Measurements from ENCODE around the gene FASN. TPM values are rescaled to one million over a fixed set of nuclear protein-coding genes. Genes with fewer than 3 reads are reported as not detected.

The FASN gene
- polyA plus RNA-seq, 1 donor from 2014 or later: 26.4 TPM

DNA sequence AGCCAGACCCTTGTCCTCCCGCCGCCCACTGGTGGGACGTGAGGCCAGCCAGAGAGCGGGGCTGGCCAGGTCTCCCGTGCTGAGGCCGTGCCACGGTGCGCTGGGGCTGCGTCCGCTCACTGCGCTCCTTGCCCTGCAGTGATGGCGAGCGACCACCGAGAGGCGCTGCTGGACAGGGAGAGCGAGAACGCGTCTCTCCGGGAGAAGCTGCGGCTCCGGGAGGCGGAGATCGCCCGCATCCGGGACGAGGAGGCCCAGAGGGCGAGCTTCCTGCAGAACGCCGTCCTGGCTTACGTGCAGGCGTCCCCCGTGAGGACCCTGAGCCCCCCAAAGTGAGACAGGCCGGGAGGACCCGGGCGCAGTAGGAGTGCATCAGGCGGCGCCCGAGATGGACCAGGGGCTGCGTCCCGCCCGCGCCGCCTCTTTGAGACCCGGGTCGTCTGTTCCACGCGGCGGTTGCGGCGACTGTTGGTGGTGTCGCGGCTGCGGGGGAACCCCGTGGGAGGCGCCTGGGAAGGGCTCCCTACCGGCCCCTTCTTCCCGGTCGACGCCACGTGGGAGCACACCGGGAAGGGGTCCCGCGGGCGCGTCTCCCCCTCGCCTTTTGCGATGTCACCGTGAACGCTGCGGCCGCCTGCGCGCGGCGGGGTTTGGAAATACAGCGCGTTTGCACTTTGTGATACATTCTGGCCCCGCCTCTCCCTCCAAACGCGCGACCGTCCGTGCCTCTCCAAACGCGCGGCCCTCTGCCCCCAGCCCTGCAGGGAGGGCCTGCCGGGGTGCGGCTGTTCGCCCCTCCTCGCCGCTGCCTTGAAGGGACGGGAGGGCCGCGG lies 67.3 kb downstream of the FASN start (continued):
- TF ChIP-seq, protein P1, sequence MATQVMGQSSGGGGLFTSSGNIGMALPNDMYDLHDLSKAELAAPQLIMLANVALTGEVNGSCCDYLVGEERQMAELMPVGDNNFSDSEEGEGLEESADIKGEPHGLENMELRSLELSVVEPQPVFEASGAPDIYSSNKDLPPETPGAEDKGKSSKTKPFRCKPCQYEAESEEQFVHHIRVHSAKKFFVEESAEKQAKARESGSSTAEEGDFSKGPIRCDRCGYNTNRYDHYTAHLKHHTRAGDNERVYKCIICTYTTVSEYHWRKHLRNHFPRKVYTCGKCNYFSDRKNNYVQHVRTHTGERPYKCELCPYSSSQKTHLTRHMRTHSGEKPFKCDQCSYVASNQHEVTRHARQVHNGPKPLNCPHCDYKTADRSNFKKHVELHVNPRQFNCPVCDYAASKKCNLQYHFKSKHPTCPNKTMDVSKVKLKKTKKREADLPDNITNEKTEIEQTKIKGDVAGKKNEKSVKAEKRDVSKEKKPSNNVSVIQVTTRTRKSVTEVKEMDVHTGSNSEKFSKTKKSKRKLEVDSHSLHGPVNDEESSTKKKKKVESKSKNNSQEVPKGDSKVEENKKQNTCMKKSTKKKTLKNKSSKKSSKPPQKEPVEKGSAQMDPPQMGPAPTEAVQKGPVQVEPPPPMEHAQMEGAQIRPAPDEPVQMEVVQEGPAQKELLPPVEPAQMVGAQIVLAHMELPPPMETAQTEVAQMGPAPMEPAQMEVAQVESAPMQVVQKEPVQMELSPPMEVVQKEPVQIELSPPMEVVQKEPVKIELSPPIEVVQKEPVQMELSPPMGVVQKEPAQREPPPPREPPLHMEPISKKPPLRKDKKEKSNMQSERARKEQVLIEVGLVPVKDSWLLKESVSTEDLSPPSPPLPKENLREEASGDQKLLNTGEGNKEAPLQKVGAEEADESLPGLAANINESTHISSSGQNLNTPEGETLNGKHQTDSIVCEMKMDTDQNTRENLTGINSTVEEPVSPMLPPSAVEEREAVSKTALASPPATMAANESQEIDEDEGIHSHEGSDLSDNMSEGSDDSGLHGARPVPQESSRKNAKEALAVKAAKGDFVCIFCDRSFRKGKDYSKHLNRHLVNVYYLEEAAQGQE (IDR thresholded peaks at IDR 0.05; ENCODE audit: borderline replicate concordance): no peak
- no peak for TF ChIP-seq EP300 (conservative IDR thresholded peaks at IDR 0.05; ENCODE audit: poor library complexity, severe bottlenecking)
- no peak for TF ChIP-seq TAF1 (IDR thresholded peaks at IDR 0.05; ENCODE audit: low read depth)

DNA sequence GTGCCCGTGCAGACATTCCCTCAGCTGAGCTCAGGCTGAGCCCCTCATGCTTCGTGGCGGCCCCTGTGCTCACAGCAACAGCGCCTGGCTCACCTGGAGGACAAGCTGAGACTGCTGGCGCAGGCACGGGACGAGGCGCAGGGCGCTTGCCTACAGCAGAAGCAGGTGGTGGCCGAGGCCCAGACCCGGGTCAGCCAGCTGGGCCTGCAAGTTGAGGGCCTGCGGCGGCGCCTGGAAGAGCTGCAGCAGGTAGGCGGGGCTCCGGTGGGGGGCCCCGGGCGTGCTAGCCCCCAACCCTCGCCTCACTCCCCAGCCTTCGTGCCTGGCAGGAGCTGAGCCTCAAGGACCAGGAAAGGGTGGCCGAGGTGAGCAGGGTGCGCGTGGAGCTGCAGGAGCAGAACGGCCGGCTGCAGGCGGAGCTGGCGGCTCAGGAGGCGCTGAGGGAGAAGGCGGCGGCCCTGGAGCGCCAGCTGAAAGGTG lies 68.0 kb downstream of the FASN start:
- H4K20me1 ChIP-seq (ENCODE audit: insufficient read depth): no peaks in the 10 kb centered on the region
- H3K9me2 ChIP-seq (ENCODE audit: insufficient read depth, low read length): no peaks in the 10 kb centered on the region
- TF ChIP-seq TAF1 (IDR thresholded peaks at IDR 0.05; ENCODE audit: low read depth) (no peak), EZH2 (IDR thresholded peaks at IDR 0.05; ENCODE audit: borderline replicate concordance, insufficient read depth, low read length, poor library complexity, severe bottlenecking) (no peak), POLR2AphosphoS5 (IDR thresholded peaks at IDR 0.05) (no peak), RAD21 (conservative IDR thresholded peaks at IDR 0.05) (no peak), MXI1 (conservative IDR thresholded peaks at IDR 0.05; ENCODE audit: poor library complexity, severe bottlenecking) (no peak), EP300 (conservative IDR thresholded peaks at IDR 0.05; ENCODE audit: poor library complexity, severe bottlenecking) (no peak), SMC3 (conservative IDR thresholded peaks at IDR 0.05; ENCODE audit: poor library complexity) (no peak)
- TF ChIP-seq, protein P1 (IDR thresholded peaks at IDR 0.05; ENCODE audit: borderline replicate concordance): no peak
- TF ChIP-seq, protein P2, sequence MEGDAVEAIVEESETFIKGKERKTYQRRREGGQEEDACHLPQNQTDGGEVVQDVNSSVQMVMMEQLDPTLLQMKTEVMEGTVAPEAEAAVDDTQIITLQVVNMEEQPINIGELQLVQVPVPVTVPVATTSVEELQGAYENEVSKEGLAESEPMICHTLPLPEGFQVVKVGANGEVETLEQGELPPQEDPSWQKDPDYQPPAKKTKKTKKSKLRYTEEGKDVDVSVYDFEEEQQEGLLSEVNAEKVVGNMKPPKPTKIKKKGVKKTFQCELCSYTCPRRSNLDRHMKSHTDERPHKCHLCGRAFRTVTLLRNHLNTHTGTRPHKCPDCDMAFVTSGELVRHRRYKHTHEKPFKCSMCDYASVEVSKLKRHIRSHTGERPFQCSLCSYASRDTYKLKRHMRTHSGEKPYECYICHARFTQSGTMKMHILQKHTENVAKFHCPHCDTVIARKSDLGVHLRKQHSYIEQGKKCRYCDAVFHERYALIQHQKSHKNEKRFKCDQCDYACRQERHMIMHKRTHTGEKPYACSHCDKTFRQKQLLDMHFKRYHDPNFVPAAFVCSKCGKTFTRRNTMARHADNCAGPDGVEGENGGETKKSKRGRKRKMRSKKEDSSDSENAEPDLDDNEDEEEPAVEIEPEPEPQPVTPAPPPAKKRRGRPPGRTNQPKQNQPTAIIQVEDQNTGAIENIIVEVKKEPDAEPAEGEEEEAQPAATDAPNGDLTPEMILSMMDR (IDR thresholded peaks at IDR 0.05; ENCODE audit: poor library complexity, severe bottlenecking): no peak
- no peaks in the 10 kb centered on the region for H3F3A ChIP-seq (ENCODE audit: insufficient read depth, low read length, poor library complexity, severe bottlenecking)
- H3K9ac ChIP-seq (ENCODE audit: low read length): peak overlapping the region; percentile 60
- H3K4me2 ChIP-seq (ENCODE audit: low read length): no peak overlapping the region
- H3K36me3 ChIP-seq (ENCODE audit: insufficient read depth, low read length): no peaks in the 10 kb centered on the region
- no peaks in the 10 kb centered on the region for H3K9me3 ChIP-seq (ENCODE audit: low read length)
- H3K79me2 ChIP-seq (replicated peaks; ENCODE audit: insufficient read depth, low read length): no peaks in the 10 kb centered on the region
- no peak overlapping the region for H3K27ac ChIP-seq (ENCODE audit: low read length)
- no peak overlapping the region for H2AFZ ChIP-seq (ENCODE audit: low read depth, low read length)
- no peaks in the 10 kb centered on the region for H3K27me3 ChIP-seq (ENCODE audit: insufficient read depth, low read depth, low read length)
- H3K4me3 ChIP-seq (ENCODE audit: low read length): peak overlapping the region; percentile 68
